Endothelial cell of umbilical vein (primary cell): ENCODE data around the gene CUBN. TPM values are rescaled to one million over a fixed set of nuclear protein-coding genes. Genes with fewer than 3 reads are reported as not detected.

Source experiments
- BruUV-seq: library from RNA; stranded (reverse); fragments of 400-500 nt; replicated peaks from 2 replicates; lab custom pipeline; 2021; lab: Mats Ljungman, UMichigan
- CTCF ChIA-PET: fragments of 300-600, 350-600 bp; sonication (Branson Sonifier 250); formaldehyde crosslinking; loops from one replicate; lab custom pipeline; 2021; ENCODE audit warnings: antibody characterized with exemption, inconsistent platforms; lab: Charles Lee
- POLR2A ChIA-PET: fragments of 300-600, 350-600 bp; sonication (Branson Sonifier 250); formaldehyde crosslinking; loops from one replicate; lab custom pipeline; 2021; ENCODE audit warnings: antibody characterized with exemption, inconsistent platforms; lab: Charles Lee
- DNase-seq: peaks from one replicate; pipeline ENCODE4 v3.0.0-alpha.2; 2011; ENCODE audit warnings: low read depth, low spot score
- FAIRE-seq: peaks from 2 replicates; lab custom pipeline; 2011; peaks lifted over from hg19 to GRCh38; lab: Jason Lieb, UNC
- H2AFZ ChIP-seq: 2 replicates; pipeline ENCODE4 v1.6.0; 2012; ENCODE audit warnings: low read depth, low read length, control low read depth, inconsistent platforms
- H3K27ac ChIP-seq: 2 replicates; pipeline ENCODE4 v1.5.1; 2011; ENCODE audit warnings: low read depth, mild to moderate bottlenecking, control low read depth, low read length, moderate library complexity; ENCODE audit not compliant: insufficient read depth
- H3K27me3 ChIP-seq, 2 experiments: 2 replicates each; pipeline versions ENCODE4 v1.6.0 to v1.6.1; 2011; ENCODE audit warnings: low read length in 2 of 2, mixed read lengths in 1 of 2; ENCODE audit not compliant: control insufficient read depth in 2 of 2, insufficient read depth in 2 of 2
- H3K36me3 ChIP-seq, 2 experiments: 2 replicates in 1 of 2; 3 replicates in 1 of 2; pipeline ENCODE4 v1.5.1; 2011; ENCODE audit warnings: low read length in 2 of 2, mild to moderate bottlenecking in 1 of 2, moderate library complexity in 1 of 2; ENCODE audit not compliant: control insufficient read depth in 2 of 2, insufficient read depth in 2 of 2; ENCODE audit errors: extremely low read depth in 1 of 2
- H3K4me1 ChIP-seq: 3 replicates; pipeline ENCODE4 v1.5.1; 2011; ENCODE audit warnings: mild to moderate bottlenecking, low read length; ENCODE audit not compliant: control insufficient read depth, insufficient read depth; ENCODE audit errors: extremely low read depth
- H3K4me2 ChIP-seq: 2 replicates; pipeline ENCODE4 v1.6.1; 2011; ENCODE audit warnings: low read length, control low read depth, mixed read lengths; ENCODE audit not compliant: insufficient read depth
- H3K4me3 ChIP-seq, 3 experiments: fragments of 200-600 bp in 1 of 3; sonication (generic), shearing (Covaris generic) in 1 of 3; replicated peaks in 1 of 3; 2 replicates each; pipeline ENCODE4 v1.5.1; 2011 to 2016; ENCODE audit warnings: control low read depth in 3 of 3, low read length in 3 of 3, mild to moderate bottlenecking in 2 of 3, inconsistent platforms in 1 of 3, low read depth in 1 of 3, moderate library complexity in 1 of 3; ENCODE audit not compliant: insufficient read depth in 1 of 3
- H3K79me2 ChIP-seq: 2 replicates; pipeline ENCODE4 v1.6.0; 2012; ENCODE audit warnings: low read length, inconsistent platforms; ENCODE audit not compliant: control insufficient read depth, insufficient read depth
- H3K9ac ChIP-seq: replicated peaks from 2 replicates; pipeline ENCODE3; 2011; ENCODE audit warnings: low read length, control low read depth; ENCODE audit not compliant: insufficient read depth; ENCODE audit errors: extremely low read depth
- H3K9me1 ChIP-seq: replicated peaks from 3 replicates; pipeline ENCODE4 v1.6.0; 2011; ENCODE audit warnings: mild to moderate bottlenecking, low read length; ENCODE audit not compliant: control insufficient read depth, insufficient read depth; ENCODE audit errors: extremely low read depth
- H3K9me3 ChIP-seq: replicated peaks from 2 replicates; pipeline ENCODE4 v1.5.1; 2012; ENCODE audit warnings: low read length, inconsistent platforms; ENCODE audit not compliant: control insufficient read depth, insufficient read depth
- H4K20me1 ChIP-seq: replicated peaks from 2 replicates; pipeline ENCODE3; 2011; ENCODE audit warnings: mild to moderate bottlenecking, low read length; ENCODE audit not compliant: control insufficient read depth, insufficient read depth; ENCODE audit errors: extremely low read depth
- EZH2 ChIP-seq: IDR thresholded peaks from 2 replicates; pipeline ENCODE4 v1.6.1; 2012; ENCODE audit warnings: borderline replicate concordance, low read depth, mild to moderate bottlenecking, moderate library complexity, low read length, inconsistent platforms; ENCODE audit not compliant: severe bottlenecking
- FOS ChIP-seq: IDR thresholded peaks from 2 replicates; pipeline ENCODE4 v1.6.1; 2011; ENCODE audit warnings: mild to moderate bottlenecking, low read length, moderate library complexity, borderline replicate concordance; ENCODE audit not compliant: insufficient read depth
- GATA2 ChIP-seq: IDR thresholded peaks from 2 replicates; pipeline ENCODE4 v1.7.0; 2011; ENCODE audit warnings: low read depth, mild to moderate bottlenecking, moderate library complexity, mixed read lengths, low read length; ENCODE audit not compliant: insufficient read length, insufficient read depth
- JUN ChIP-seq: IDR thresholded peaks from 2 replicates; pipeline ENCODE4 v1.6.1; 2011; ENCODE audit warnings: borderline replicate concordance, low read depth; ENCODE audit not compliant: insufficient read length, insufficient read depth
- MYC ChIP-seq: IDR thresholded peaks from one replicate; pipeline ENCODE4 v1.6.1; 2011; ENCODE audit warnings: mild to moderate bottlenecking, low read depth, low read length
- POLR2A ChIP-seq: IDR thresholded peaks from 2 replicates; pipeline ENCODE4 v1.6.1; 2012; ENCODE audit warnings: low read depth, mild to moderate bottlenecking, control low read depth, low read length
- POLR2AphosphoS5 ChIP-seq: IDR thresholded peaks from 2 replicates; pipeline ENCODE4 v1.6.1; 2012; ENCODE audit warnings: low read depth, mild to moderate bottlenecking, control low read depth, low read length, moderate library complexity; ENCODE audit not compliant: insufficient read depth
- dilution Hi-C: fragments of 300-500 bp; cut with MboI; formaldehyde crosslinking; loops from one replicate; pipeline ENCODE4 v1.15.0; 2019; ENCODE audit warnings: low sequenced_read_pairs; ENCODE audit not compliant: extremely low pct_ligation_motif_present
- intact Hi-C: fragments of 100-400 bp; cut with micrococcal nuclease; formaldehyde crosslinking; loops from one replicate; pipeline ENCODE4 v1.10.0; 2022
- polyA plus RNA-seq, 4 experiments: library from polyadenylated mRNA; depleted of rRNA in 3 of 4; stranded (reverse) in 3 of 4; unstranded in 1 of 4; fragments of >200 nt; gene quantifications; 2 replicates each; pipeline versions ENCODE4 v1.2.1 to v1.2.3, GENCODE V29; 2011 to 2012; ENCODE audit warnings: missing spikeins in 1 of 4
- total RNA-seq: library from RNA; stranded (reverse); gene quantifications from 2 replicates; pipeline ENCODE4 v1.2.3, GENCODE V29; 2021
- TF ChIP-seq, protein P1 (sequence below): IDR thresholded peaks from 2 replicates; pipeline ENCODE4 v1.6.1; 2011; ENCODE audit not compliant: insufficient read depth, insufficient read length
- TF ChIP-seq, protein P2 (sequence below), 2 donors: IDR thresholded peaks; 1 replicate in 1 of 2; 2 replicates in 1 of 2; pipeline ENCODE4 v1.5.1; 2011; ENCODE audit warnings: low read length in 2 of 2, mild to moderate bottlenecking in 2 of 2, moderate library complexity in 2 of 2, control low read depth in 1 of 2, inconsistent platforms in 1 of 2, low read depth in 1 of 2; ENCODE audit not compliant: insufficient read depth in 1 of 2; ENCODE audit errors: extremely low read depth in 1 of 2

CUBN gene
- total and polyA plus RNA-seq, 2 donors (not counting 3 experiments of a cell fraction or from before 2014, with no cell fraction given) = 2.7 to 4.6 TPM

DNA sequence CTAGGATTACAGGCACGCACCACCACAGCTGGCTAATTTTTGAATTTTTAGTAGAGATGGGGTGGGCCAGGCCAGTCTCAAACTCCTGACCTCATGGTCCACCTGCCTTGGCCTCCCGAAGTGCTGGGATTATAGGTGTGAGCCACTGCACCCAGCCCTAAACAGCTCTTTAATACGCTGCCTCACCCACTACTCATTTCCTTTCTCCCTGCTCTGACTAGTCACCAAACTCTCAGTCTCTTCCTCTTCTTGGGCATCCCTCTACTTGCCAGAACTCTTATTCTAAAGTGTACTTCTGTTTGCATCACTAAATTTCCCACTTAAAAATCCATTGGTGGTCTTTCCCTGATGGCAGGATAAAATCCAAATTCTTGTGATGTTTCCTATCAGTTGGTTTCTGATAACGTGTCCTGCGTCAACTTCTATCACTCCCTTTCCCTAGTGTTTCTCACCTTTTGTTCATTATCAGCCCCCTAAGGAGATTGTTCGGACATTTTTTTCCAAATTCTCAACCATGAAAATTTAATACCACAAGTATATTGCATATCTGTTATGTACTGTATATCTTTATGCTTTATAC is 124.7 kb downstream of the CUBN start:
- Histone ChIP-seq H3K9me1 (no peaks in the 10 kb centered on the region), H3K9ac (no peak overlapping the region), H3K9me3 (no peaks in the 10 kb centered on the region), H3K36me3 (no peaks in the 10 kb centered on the region), H2AFZ (no peak overlapping the region), H3K4me1 (peaks cover 66% of the 10 kb centered on the region), H3K27me3 (no peaks in the 10 kb centered on the region), H3K27ac (peak overlapping the region; percentile 89), H3K79me2 (no peaks in the 10 kb centered on the region), H4K20me1 (no peaks in the 10 kb centered on the region), H3K4me3 (no peak overlapping the region), H3K4me2 (no peak overlapping the region)
- TF ChIP-seq FOS = peak; percentile 57
- TF ChIP-seq, protein P1, sequence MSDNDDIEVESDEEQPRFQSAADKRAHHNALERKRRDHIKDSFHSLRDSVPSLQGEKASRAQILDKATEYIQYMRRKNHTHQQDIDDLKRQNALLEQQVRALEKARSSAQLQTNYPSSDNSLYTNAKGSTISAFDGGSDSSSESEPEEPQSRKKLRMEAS = no peak
- BruUV-seq = TSS peak; percentile 23
- ChIA-PET POLR2A (no interaction called here), CTCF (interaction anchor here (1.0 to 1.4 kb wide), 2 partner anchors 9 to 37 kb away, joined by 6 to 7 read pairs; no protein-coding TSS in a partner anchor)
- peak; percentile 28 for DNase-seq
- no peak for FAIRE-seq
- dilution Hi-C loops (no loop called here), intact Hi-C loops (no loop called here)

DNA sequence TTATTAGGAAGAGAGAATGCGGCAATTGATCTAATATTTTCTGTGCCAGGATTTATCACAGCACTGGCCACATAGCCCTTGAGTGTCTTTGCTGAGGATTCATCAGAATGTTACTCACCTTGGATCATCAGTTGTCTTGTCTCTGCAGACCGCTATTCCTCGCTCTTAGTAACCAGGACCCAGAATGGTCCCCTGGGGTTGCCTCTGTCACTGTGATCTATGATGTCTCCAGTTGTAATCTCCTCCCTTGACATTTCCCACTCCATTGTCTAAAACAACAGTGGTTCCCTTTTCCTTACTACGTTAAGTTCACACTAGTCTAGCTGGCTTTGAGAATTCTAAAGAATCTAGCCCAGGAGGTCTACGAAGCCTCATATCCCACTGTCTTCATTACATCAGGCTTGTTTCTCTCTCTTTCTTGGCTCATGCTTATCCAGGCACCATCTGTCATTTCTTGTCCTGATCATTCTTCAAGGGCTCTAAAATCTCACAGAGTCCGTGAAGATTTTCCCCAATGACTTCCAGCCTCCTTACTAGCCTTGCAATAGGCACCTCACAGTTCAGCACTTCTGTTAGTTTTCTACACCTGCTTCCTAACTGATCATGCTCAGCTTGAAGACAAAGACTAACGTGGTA is 125.8 kb downstream of the CUBN start:
- DNase-seq (no peak), FAIRE-seq (no peak)
- Histone ChIP-seq H3K9ac (peak overlapping the region; percentile 27), H3K4me1 (peaks cover 57% of the 10 kb centered on the region), H3K4me2 (no peak overlapping the region), H3K9me1 (no peaks in the 10 kb centered on the region), H3K36me3 (no peaks in the 10 kb centered on the region), H2AFZ (no peak overlapping the region), H3K9me3 (no peaks in the 10 kb centered on the region), H4K20me1 (no peaks in the 10 kb centered on the region), H3K27me3 (no peaks in the 10 kb centered on the region), H3K79me2 (no peaks in the 10 kb centered on the region), H3K27ac (peak overlapping the region; percentile 62), H3K4me3 (no peak overlapping the region)
- TF ChIP-seq FOS = no peak
- no peak for TF ChIP-seq GATA2
- TF ChIP-seq POLR2A = no peak
- TF ChIP-seq, protein P2, sequence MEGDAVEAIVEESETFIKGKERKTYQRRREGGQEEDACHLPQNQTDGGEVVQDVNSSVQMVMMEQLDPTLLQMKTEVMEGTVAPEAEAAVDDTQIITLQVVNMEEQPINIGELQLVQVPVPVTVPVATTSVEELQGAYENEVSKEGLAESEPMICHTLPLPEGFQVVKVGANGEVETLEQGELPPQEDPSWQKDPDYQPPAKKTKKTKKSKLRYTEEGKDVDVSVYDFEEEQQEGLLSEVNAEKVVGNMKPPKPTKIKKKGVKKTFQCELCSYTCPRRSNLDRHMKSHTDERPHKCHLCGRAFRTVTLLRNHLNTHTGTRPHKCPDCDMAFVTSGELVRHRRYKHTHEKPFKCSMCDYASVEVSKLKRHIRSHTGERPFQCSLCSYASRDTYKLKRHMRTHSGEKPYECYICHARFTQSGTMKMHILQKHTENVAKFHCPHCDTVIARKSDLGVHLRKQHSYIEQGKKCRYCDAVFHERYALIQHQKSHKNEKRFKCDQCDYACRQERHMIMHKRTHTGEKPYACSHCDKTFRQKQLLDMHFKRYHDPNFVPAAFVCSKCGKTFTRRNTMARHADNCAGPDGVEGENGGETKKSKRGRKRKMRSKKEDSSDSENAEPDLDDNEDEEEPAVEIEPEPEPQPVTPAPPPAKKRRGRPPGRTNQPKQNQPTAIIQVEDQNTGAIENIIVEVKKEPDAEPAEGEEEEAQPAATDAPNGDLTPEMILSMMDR (IDR thresholded peaks at IDR 0.05; ENCODE audit: extremely low read depth in 1 of 2, insufficient read depth in 1 of 2, low read depth in 1 of 2, low read length in 2 of 2) = no peak
- TF ChIP-seq JUN = no peak
- TF ChIP-seq POLR2AphosphoS5 = no peak
- no peak for TF ChIP-seq EZH2
- TF ChIP-seq MYC = no peak
- TF ChIP-seq, protein P1 = no peak
- ChIA-PET POLR2A (no interaction called here), CTCF (interaction anchor here (1.0 to 1.4 kb wide), 2 partner anchors 8 to 36 kb away, joined by 6 to 7 read pairs; no protein-coding TSS in a partner anchor)
- BruUV-seq = no TSS peak
- intact Hi-C loops = no loop called here
- dilution Hi-C loops = no loop called here
